Caco-2 (cell line): Measurements from ENCODE around the gene ZDHHC17. TPM values are rescaled to one million over a fixed set of nuclear protein-coding genes. Genes with fewer than 3 reads are reported as not detected.

Source experiments
- BruUV-seq: library from RNA; stranded (reverse); fragments of 400-500 nt; replicated peaks from 2 replicates; lab custom pipeline; 2021; lab: Mats Ljungman, UMichigan
- CTCF ChIA-PET: fragments of 300-600 bp; sonication (Branson Sonifier 250); formaldehyde crosslinking; loops from one replicate; lab custom pipeline; 2022; ENCODE audit warnings: antibody characterized with exemption; lab: Charles Lee
- POLR2A ChIA-PET: fragments of 300-600 bp; sonication (Branson Sonifier 250); formaldehyde crosslinking; loops from one replicate; lab custom pipeline; 2022; ENCODE audit warnings: antibody characterized with exemption; lab: Charles Lee
- DNase-seq, 2 experiments: peaks; one replicate each; pipeline versions ENCODE4 v3.0.0 to v3.0.0-alpha.2; 2020 to 2022
- H3K27me3 ChIP-seq: replicated peaks from 2 replicates; pipeline ENCODE4 v1.6.0; 2011; ENCODE audit warnings: low read length; ENCODE audit not compliant: control insufficient read depth, insufficient read depth
- H3K36me3 ChIP-seq: 2 replicates; pipeline ENCODE4 v1.5.1; 2011; ENCODE audit warnings: low read length; ENCODE audit not compliant: control insufficient read depth, insufficient read depth
- H3K4me1 ChIP-seq: fragments of 250-450 bp; sonication (Bioruptor Pico); 2 replicates; pipeline ENCODE4 v1.5.1; 2020; ENCODE audit warnings: mild to moderate bottlenecking
- H3K4me3 ChIP-seq: 2 replicates; pipeline ENCODE4 v1.5.1; 2011; ENCODE audit warnings: low read depth, mild to moderate bottlenecking, control low read depth, low read length
- H3K9me3 ChIP-seq: fragments of 250-450 bp; sonication (Bioruptor Pico); 2 replicates; pipeline ENCODE4 v1.5.1; 2020; ENCODE audit warnings: mild to moderate bottlenecking, moderate library complexity
- H3K27ac Mint-ChIP-seq: one replicate; pipeline ENCODE4 v1.8.0; 2022; ENCODE audit warnings: mixed read lengths; ENCODE audit not compliant: unreplicated experiment
- H3K27me3 Mint-ChIP-seq: one replicate; pipeline ENCODE4 v1.8.0; 2022; ENCODE audit warnings: mixed read lengths; ENCODE audit not compliant: insufficient read depth, unreplicated experiment
- H3K36me3 Mint-ChIP-seq: one replicate; pipeline ENCODE4 v1.8.0; 2022; ENCODE audit warnings: mild to moderate bottlenecking, mixed read lengths; ENCODE audit not compliant: insufficient read depth, unreplicated experiment
- H3K4me1 Mint-ChIP-seq: one replicate; pipeline ENCODE4 v1.8.0; 2022; ENCODE audit warnings: low read depth, mixed read lengths; ENCODE audit not compliant: unreplicated experiment
- H3K4me3 Mint-ChIP-seq: one replicate; pipeline ENCODE4 v1.8.0; 2022; ENCODE audit warnings: mild to moderate bottlenecking, moderate library complexity, mixed read lengths; ENCODE audit not compliant: unreplicated experiment
- H3K9me3 Mint-ChIP-seq: one replicate; pipeline ENCODE4 v1.8.0; 2022; ENCODE audit warnings: mixed read lengths; ENCODE audit not compliant: unreplicated experiment
- CTCF ChIP-seq, 2 experiments: fragments of 200-600 bp in 1 of 2; IDR thresholded peaks; 1 replicate in 1 of 2; 2 replicates in 1 of 2; pipeline versions ENCODE4 v1.5.1 to v1.8.0; 2011 to 2022; ENCODE audit warnings: antibody characterized with exemption in 1 of 2, control low read depth in 1 of 2, inconsistent platforms in 1 of 2, low read depth in 1 of 2, low read length in 1 of 2, mild to moderate bottlenecking in 1 of 2, moderate library complexity in 1 of 2; ENCODE audit not compliant: insufficient read depth in 1 of 2, severe bottlenecking in 1 of 2, unreplicated experiment in 1 of 2
- intact Hi-C: fragments of 100-400 bp; cut with micrococcal nuclease; formaldehyde crosslinking; loops from one replicate; pipeline ENCODE4 v1.10.0; 2022; ENCODE audit not compliant: unreplicated experiment
- total RNA-seq: library from RNA; stranded (reverse); gene quantifications from 2 replicates; pipeline ENCODE4 v1.2.3, GENCODE V29; 2022

The ZDHHC17 gene
- total RNA-seq, 1 experiment from 2014 or later, result 32.2 TPM

- Histone ChIP-seq H3K36me3 (no peaks in the 10 kb centered on the region), H3K4me3 (no peak overlapping the region), H3K27me3 (no peaks in the 10 kb centered on the region), H3K4me1 (no peaks in the 10 kb centered on the region), H3K9me3 (no peaks in the 10 kb centered on the region)
- no peaks in the 10 kb centered on the region for H3K4me1 Mint-ChIP-seq
- H3K27ac Mint-ChIP-seq, result no peak overlapping the region
- no peak overlapping the region for H3K4me3 Mint-ChIP-seq
- H3K36me3 Mint-ChIP-seq, result no peaks in the 10 kb centered on the region
- ChIA-PET CTCF (no interaction called here), POLR2A (no interaction called here)
- DNase-seq, result no peak
- no peaks in the 10 kb centered on the region for H3K27me3 Mint-ChIP-seq
- BruUV-seq, result no TSS peak
- no peaks in the 10 kb centered on the region for H3K9me3 Mint-ChIP-seq
- intact Hi-C loops, result no loop called here
- TF ChIP-seq CTCF (IDR thresholded peaks at IDR 0.05; ENCODE audit: insufficient read depth in 1 of 2, low read depth in 1 of 2, low read length in 1 of 2, severe bottlenecking in 1 of 2, unreplicated experiment in 1 of 2), result no peak
These were observed 16.7 kb upstream of the ZDHHC17 start for GRCh38 chr12:76747245-76747644.

- no peak overlapping the region for H3K4me3 ChIP-seq
- Mint-ChIP-seq H3K9me3 (no peaks in the 10 kb centered on the region), H3K36me3 (no peaks in the 10 kb centered on the region), H3K27me3 (no peaks in the 10 kb centered on the region), H3K4me1 (peaks cover 5% of the 10 kb centered on the region), H3K4me3 (no peak overlapping the region), H3K27ac (no peak overlapping the region)
- no peaks in the 10 kb centered on the region for H3K27me3 ChIP-seq
- H3K36me3 ChIP-seq, result no peaks in the 10 kb centered on the region
- H3K4me1 ChIP-seq, result peaks cover 3% of the 10 kb centered on the region
- no TSS peak for BruUV-seq
- intact Hi-C loops, result no loop called here
- no peaks in the 10 kb centered on the region for H3K9me3 ChIP-seq
- ChIA-PET POLR2A (no interaction called here), CTCF (no interaction called here)
- no peak for TF ChIP-seq CTCF (IDR thresholded peaks at IDR 0.05; ENCODE audit: insufficient read depth in 1 of 2, low read depth in 1 of 2, low read length in 1 of 2, severe bottlenecking in 1 of 2, unreplicated experiment in 1 of 2)
- DNase-seq, result no peak
These were observed 8.0 kb upstream of the ZDHHC17 start for GRCh38 chr12:76755829-76756379.

GRCh38 chr12:76757694-76758093 is 6.2 kb upstream of the ZDHHC17 start:
- no peaks in the 10 kb centered on the region for H3K36me3 ChIP-seq
- Mint-ChIP-seq H3K27me3 (no peaks in the 10 kb centered on the region), H3K36me3 (no peaks in the 10 kb centered on the region), H3K27ac (no peak overlapping the region), H3K9me3 (no peaks in the 10 kb centered on the region), H3K4me1 (peaks cover 15% of the 10 kb centered on the region), H3K4me3 (no peak overlapping the region)
- no peak for DNase-seq
- POLR2A ChIA-PET, result no interaction called here
- intact Hi-C loops, result no loop called here
- peaks cover 9% of the 10 kb centered on the region for H3K4me1 ChIP-seq
- no peaks in the 10 kb centered on the region for H3K9me3 ChIP-seq
- no peak overlapping the region for H3K4me3 ChIP-seq
- no peaks in the 10 kb centered on the region for H3K27me3 ChIP-seq
- CTCF ChIA-PET, result no interaction called here
- TF ChIP-seq CTCF (IDR thresholded peaks at IDR 0.05; ENCODE audit: insufficient read depth in 1 of 2, low read depth in 1 of 2, low read length in 1 of 2, severe bottlenecking in 1 of 2, unreplicated experiment in 1 of 2), result no peak
- no TSS peak for BruUV-seq
